H1 (cell line): ENCODE results near the gene PIK3R5. TPM values are rescaled to one million over a fixed set of nuclear protein-coding genes. Genes with fewer than 3 reads are reported as not detected.
"Not testable (repeated sequence)": the region's sequence is repeated elsewhere in the genome, so short reads cannot be mapped to it uniquely, and the experiment has no call there.

Experiments used
- CTCF ChIA-PET: fragments of 300-600 bp; sonication (Branson Sonifier 250); formaldehyde crosslinking; loops from one replicate; lab custom pipeline; 2021; ENCODE audit not compliant: partially characterized antibody; lab: Charles Lee
- POLR2A ChIA-PET: fragments of 300-600 bp; sonication (Branson Sonifier 250); formaldehyde crosslinking; loops from one replicate; lab custom pipeline; 2021; ENCODE audit warnings: inconsistent platforms; ENCODE audit not compliant: partially characterized antibody; lab: Charles Lee
- DNase-seq, 2 experiments: peaks; one replicate each; pipeline versions ENCODE4 v3.0.0 to v3.0.0-alpha.2; 2010 to 2022; ENCODE audit warnings: low spot score in 2 of 2, low read depth in 1 of 2, mixed read lengths in 1 of 2
- FAIRE-seq: peaks from 2 replicates; lab custom pipeline; 2011; peaks lifted over from hg19 to GRCh38; lab: Jason Lieb, UNC
- H2AFZ ChIP-seq: 2 replicates; pipeline ENCODE4 v1.8.1; 2012; ENCODE audit warnings: low read length, inconsistent platforms
- H2AK5ac ChIP-seq: 2 replicates; pipeline ENCODE4 v1.6.1; 2013; ENCODE audit warnings: low read depth, low read length
- H2BK120ac ChIP-seq: replicated peaks from 2 replicates; pipeline ENCODE3; 2013; ENCODE audit warnings: low read depth, low read length, inconsistent platforms
- H2BK12ac ChIP-seq: 2 replicates; pipeline ENCODE4 v1.6.1; 2013; ENCODE audit warnings: low read depth, low read length
- H2BK15ac ChIP-seq: 2 replicates; pipeline ENCODE4 v1.6.1; 2013; ENCODE audit warnings: low read length
- H2BK20ac ChIP-seq: 2 replicates; pipeline ENCODE4 v1.6.1; 2013; ENCODE audit warnings: low read length
- H2BK5ac ChIP-seq: 2 replicates; pipeline ENCODE4 v1.6.1; 2013; ENCODE audit warnings: low read depth, low read length
- H3K14ac ChIP-seq: 2 replicates; pipeline ENCODE4 v1.6.1; 2013; ENCODE audit warnings: inconsistent platforms; ENCODE audit not compliant: insufficient read length
- H3K18ac ChIP-seq: 2 replicates; pipeline ENCODE4 v1.6.1; 2013; ENCODE audit warnings: low read length; ENCODE audit errors: extremely low read depth
- H3K23ac ChIP-seq: 2 replicates; pipeline ENCODE4 v1.6.1; 2013; ENCODE audit warnings: inconsistent platforms; ENCODE audit not compliant: insufficient read length
- H3K23me2 ChIP-seq: 2 replicates; pipeline ENCODE4 v1.6.1; 2013; ENCODE audit warnings: low read depth, low read length
- H3K27ac ChIP-seq: 2 replicates; pipeline ENCODE4 v1.6.1; 2011; ENCODE audit warnings: low read depth, low read length, inconsistent platforms
- H3K27me3 ChIP-seq, 4 experiments: replicated peaks in 1 of 4; 1 replicate in 1 of 4; 2 replicates in 3 of 4; pipeline versions ENCODE4 v1.6.1 to v1.8.1; 2011 to 2013; ENCODE audit warnings: low read length in 3 of 4, mild to moderate bottlenecking in 3 of 4, inconsistent platforms in 2 of 4, mixed read lengths in 2 of 4, moderate library complexity in 1 of 4; ENCODE audit not compliant: control insufficient read depth in 3 of 4, insufficient read depth in 3 of 4; ENCODE audit errors: extremely low read depth in 1 of 4
- H3K36me3 ChIP-seq, 4 experiments: 2 replicates each; pipeline versions ENCODE4 v1.6.1 to v1.8.1; 2011 to 2013; ENCODE audit warnings: mild to moderate bottlenecking in 4 of 4, low read length in 3 of 4, moderate library complexity in 2 of 4, control low read depth in 1 of 4, inconsistent platforms in 1 of 4; ENCODE audit not compliant: insufficient read depth in 4 of 4, control insufficient read depth in 2 of 4
- H3K4ac ChIP-seq: replicated peaks from 2 replicates; pipeline ENCODE3; 2013; ENCODE audit warnings: low read length, low read depth, mixed read lengths, inconsistent platforms; ENCODE audit not compliant: insufficient read length
- H3K4me1 ChIP-seq, 4 experiments: replicated peaks in 1 of 4; 1 replicate in 1 of 4; 2 replicates in 3 of 4; pipeline versions ENCODE4 v1.6.1 to v1.8.1; 2011 to 2013; ENCODE audit warnings: low read length in 3 of 4, inconsistent platforms in 2 of 4, mixed read lengths in 1 of 4; ENCODE audit not compliant: insufficient read depth in 4 of 4, control insufficient read depth in 3 of 4
- H3K4me2 ChIP-seq, 2 experiments: 2 replicates each; pipeline versions ENCODE4 v1.6.1 to v1.8.1; 2011 to 2013; ENCODE audit warnings: low read depth in 2 of 2, low read length in 2 of 2, control low read depth in 1 of 2, inconsistent platforms in 1 of 2, mild to moderate bottlenecking in 1 of 2; ENCODE audit not compliant: insufficient read depth in 1 of 2
- H3K4me3 ChIP-seq, 4 experiments: fragments of 200-600, 300-600 bp in 1 of 4; sonication (generic), shearing (Covaris generic), sonication (Bioruptor Twin) in 1 of 4; 2 replicates each; pipeline versions ENCODE4 v1.5.1 to v1.8.1; 2011 to 2016; ENCODE audit warnings: low read length in 4 of 4, low read depth in 3 of 4, control low read depth in 2 of 4, inconsistent platforms in 2 of 4, mild to moderate bottlenecking in 2 of 4, mixed read lengths in 1 of 4, moderate library complexity in 1 of 4; ENCODE audit not compliant: insufficient read depth in 2 of 4; ENCODE audit errors: extremely low read depth in 1 of 4
- H3K56ac ChIP-seq: replicated peaks from 2 replicates; pipeline ENCODE3; 2013; ENCODE audit warnings: low read depth, mild to moderate bottlenecking, mixed read lengths, low read length, inconsistent platforms; ENCODE audit not compliant: insufficient read length
- H3K79me1 ChIP-seq: 2 replicates; pipeline ENCODE4 v1.6.1; 2013; ENCODE audit warnings: low read depth, low read length, control low read depth
- H3K79me2 ChIP-seq, 2 experiments: 2 replicates each; pipeline versions ENCODE4 v1.6.1 to v1.8.1; 2012 to 2013; ENCODE audit warnings: low read length in 2 of 2, mild to moderate bottlenecking in 2 of 2, inconsistent platforms in 1 of 2; ENCODE audit not compliant: insufficient read depth in 2 of 2, control insufficient read depth in 1 of 2
- H3K9ac ChIP-seq, 4 experiments: replicated peaks in 1 of 4; 1 replicate in 1 of 4; 2 replicates in 3 of 4; pipeline versions ENCODE4 v1.6.1 to v1.8.1; 2011 to 2013; ENCODE audit warnings: low read depth in 3 of 4, low read length in 3 of 4, control low read depth in 2 of 4, mild to moderate bottlenecking in 2 of 4, moderate library complexity in 2 of 4, inconsistent platforms in 1 of 4; ENCODE audit errors: extremely low read depth in 1 of 4
- H3K9me3 ChIP-seq, 2 experiments: 2 replicates each; pipeline versions ENCODE4 v1.6.1 to v1.8.1; 2012 to 2013; ENCODE audit warnings: mild to moderate bottlenecking in 2 of 2, moderate library complexity in 2 of 2, control low read depth in 1 of 2, inconsistent platforms in 1 of 2, low read depth in 1 of 2, low read length in 1 of 2, mixed read lengths in 1 of 2; ENCODE audit not compliant: insufficient read depth in 2 of 2
- H4K20me1 ChIP-seq, 2 experiments: replicated peaks in 1 of 2; 2 replicates each; pipeline versions ENCODE3 to v1.8.1; 2011 to 2013; ENCODE audit warnings: inconsistent platforms in 2 of 2, low read length in 2 of 2, mild to moderate bottlenecking in 1 of 2; ENCODE audit not compliant: insufficient read depth in 2 of 2, control insufficient read depth in 1 of 2
- H4K5ac ChIP-seq: 2 replicates; pipeline ENCODE4 v1.6.1; 2013; ENCODE audit warnings: low read length, low read depth, mixed read lengths, inconsistent platforms; ENCODE audit not compliant: insufficient read length
- H4K8ac ChIP-seq: 2 replicates; pipeline ENCODE4 v1.8.0; 2013; ENCODE audit warnings: mild to moderate bottlenecking, moderate library complexity, low read length, inconsistent platforms; ENCODE audit not compliant: insufficient read depth; ENCODE audit errors: extremely low read depth
- H4K91ac ChIP-seq: replicated peaks from 2 replicates; pipeline ENCODE3; 2013; ENCODE audit warnings: low read length, mixed read lengths, inconsistent platforms; ENCODE audit not compliant: insufficient read length
- WGBS, 2 experiments: shearing (Covaris generic) in 1 of 2; methylation state at CpG; one replicate each; pipeline versions ENCODE4 v1.1.6 to v1.1.7; 2013 to 2015; ENCODE audit warnings: low lambda C conversion rate in 2 of 2, mixed read lengths in 2 of 2, inconsistent platforms in 1 of 2, low coverage in 1 of 2, missing lambda C conversion rate in 1 of 2; ENCODE audit not compliant: insufficient replicate concordance in 2 of 2, insufficient coverage in 1 of 2, insufficient read length in 1 of 2; ENCODE audit errors: extremely low coverage in 1 of 2, missing lambda C conversion rate in 1 of 2; 5-methylcytosine and 5-hydroxymethylcytosine counted together
- polyA plus RNA-seq, 7 experiments: library from polyadenylated mRNA; depleted of rRNA in 3 of 7; stranded (reverse) in 5 of 7; unstranded in 2 of 7; fragments of >200 nt in 5 of 7; fragments of 200-250 nt in 2 of 7; gene quantifications; 1 replicate in 5 of 7; 2 replicates in 1 of 7; 4 replicates in 1 of 7; pipeline versions ENCODE4 v1.2.1 to v1.2.3, GENCODE V29; 2011 to 2013; ENCODE audit warnings: missing spikeins in 2 of 7, mixed read lengths in 2 of 7
- total RNA-seq: library from RNA; stranded (reverse); fragmentation: NEBNext Ultra II Directional; extraction: Animal tissue kit (Norgen Biotek cat#: 25700); gene quantifications from 2 replicates; pipeline ENCODE4 v1.2.1, GENCODE V29; 2021

Gene PIK3R5
- total and polyA plus RNA-seq, 2 of the 8 experiments (the other 6 are each of a cell fraction or from before 2014, with no cell fraction given): 2.7 to 4.3 TPM

GRCh38 chr17:8885163-8885966 lies 80.1 kb downstream of the PIK3R5 start:
- H3K23me2 ChIP-seq, H3K9ac ChIP-seq, H2BK5ac ChIP-seq, FAIRE-seq, H3K4me2 ChIP-seq, H4K91ac ChIP-seq, H2BK120ac ChIP-seq, H3K27me3 ChIP-seq, H3K79me2 ChIP-seq, H2BK20ac ChIP-seq, H2BK12ac ChIP-seq, H3K36me3 ChIP-seq, H3K18ac ChIP-seq, H3K27ac ChIP-seq, H3K4me3 ChIP-seq, POLR2A ChIA-PET, DNase-seq, H3K79me1 ChIP-seq, H2AK5ac ChIP-seq, H3K14ac ChIP-seq, H3K4me1 ChIP-seq, H3K23ac ChIP-seq, H4K5ac ChIP-seq, H3K4ac ChIP-seq, H4K20me1 ChIP-seq, H2AFZ ChIP-seq, H3K56ac ChIP-seq, H3K9me3 ChIP-seq, H2BK15ac ChIP-seq: not testable (repeated sequence)
- CTCF ChIA-PET: interaction anchor here (1.7 to 7.5 kb wide), 2 partner anchors 10 to 15 kb away, joined by 12 to 72 read pairs; no protein-coding TSS in a partner anchor
- no CpG with 5 or more reads among the region's 30 CpGs for WGBS, 2 experiments
- 0 out of 2 replicates have a peak overlapping the region, but pooled peaks have one; percentile 18 for H4K8ac ChIP-seq
